GM19023 (cell line): ENCODE results near the gene SLC22A8.
"Not testable (repeated sequence)": the region's sequence is repeated elsewhere in the genome, so short reads cannot be mapped to it uniquely, and the experiment has no call there.

Experiments used
- ATAC-seq: cut with Tn5 transposase; IDR thresholded peaks from one replicate; pipeline ENCODE4 v1.9.1; 2021; ENCODE audit warnings: mild to moderate bottlenecking, moderate library complexity; ENCODE audit not compliant: unreplicated experiment

SLC22A8 gene

GRCh38 chr11:62994775-62995174 is 20.9 kb downstream of the SLC22A8 start:
- no peak for ATAC-seq

- no peak for ATAC-seq
These were observed 27.4 kb downstream of the SLC22A8 start for GRCh38 chr11:62988276-62988675.

GRCh38 chr11:62985041-62985750 is 30.4 kb downstream of the SLC22A8 start:
- no peak for ATAC-seq

- no peak for ATAC-seq
These were observed 31.1 kb downstream of the SLC22A8 start, which contains the start of gene SLC22A6 for GRCh38 chr11:62984451-62984991. Gene SLC22A6 (minus strand): TSS chr11:62984967. CDS start chr11:62984690, 277 bp downstream.

GRCh38 chr11:62983536-62984199 is 32.0 kb downstream of the SLC22A8 start:
- no peak for ATAC-seq

GRCh38 chr11:62981743-62982142 is 33.9 kb downstream of the SLC22A8 start:
- ATAC-seq = no peak

GRCh38 chr11:62980133-62980760 is 35.4 kb downstream of the SLC22A8 start:
- no peak for ATAC-seq

- no peak for ATAC-seq
These were observed 39.5 kb downstream of the SLC22A8 start for GRCh38 chr11:62976109-62976508.

GRCh38 chr11:62974848-62975522 is 40.7 kb downstream of the SLC22A8 start:
- no peak for ATAC-seq

- no peak for ATAC-seq
These were observed 50.1 kb downstream of the SLC22A8 start for GRCh38 chr11:62965574-62965973.

GRCh38 chr11:62962391-62962790 is 53.2 kb downstream of the SLC22A8 start:
- no peak for ATAC-seq

GRCh38 chr11:62961017-62961570 is 54.5 kb downstream of the SLC22A8 start:
- no peak for ATAC-seq

- no peak for ATAC-seq
These were observed 56.1 kb downstream of the SLC22A8 start for GRCh38 chr11:62959422-62959980.

- ATAC-seq = no peak
These were observed 56.9 kb downstream of the SLC22A8 start for GRCh38 chr11:62958547-62959421.

- ATAC-seq = no peak
These were observed 58.5 kb downstream of the SLC22A8 start for GRCh38 chr11:62957147-62957546.

GRCh38 chr11:62954478-62954877 is 61.2 kb downstream of the SLC22A8 start:
- ATAC-seq = no peak

GRCh38 chr11:62953811-62954210 is 61.8 kb downstream of the SLC22A8 start:
- no peak for ATAC-seq

- no peak for ATAC-seq
These were observed 66.8 kb downstream of the SLC22A8 start for GRCh38 chr11:62948765-62949320.

- ATAC-seq = not testable (repeated sequence)
These were observed 70.1 kb downstream of the SLC22A8 start for GRCh38 chr11:62945538-62945937.
